Activated T-helper 2 cell treated with anti-CD3 and anti-CD28 coated beads, Interferon-gamma antibody, Interleukin-2, Interleukin-4, amounts not matched to agents 10 μg/mL and 5 μg/mL and 100 μg/mL, durations not matched to agents 14 hours and 24 hours and 36 hours (primary cell): Measurements from ENCODE around the gene CTIF. TPM values are rescaled to one million over a fixed set of nuclear protein-coding genes. Genes with fewer than 3 reads are reported as not detected.

Experiments
- DNase-seq: peaks from one replicate; pipeline ENCODE4 v3.0.0; 2021; ENCODE audit warnings: low spot score
- H3K27ac Mint-ChIP-seq: one replicate; pipeline ENCODE4 v1.8.0; 2021; ENCODE audit warnings: mixed read lengths
- H3K27me3 Mint-ChIP-seq: one replicate; pipeline ENCODE4 v1.8.0; 2021; ENCODE audit warnings: low read depth, mixed read lengths
- H3K36me3 Mint-ChIP-seq: one replicate; pipeline ENCODE4 v1.8.0; 2021; ENCODE audit warnings: low read depth, mixed read lengths
- H3K4me1 Mint-ChIP-seq: one replicate; pipeline ENCODE4 v1.8.0; 2021; ENCODE audit warnings: low read depth, mixed read lengths
- H3K4me3 Mint-ChIP-seq: one replicate; pipeline ENCODE4 v1.8.0; 2021; ENCODE audit warnings: low read depth, mild to moderate bottlenecking, moderate library complexity, mixed read lengths
- H3K9me3 Mint-ChIP-seq: one replicate; pipeline ENCODE4 v1.8.0; 2021; ENCODE audit warnings: mixed read lengths
- intact Hi-C: fragments of 100-400 bp; cut with micrococcal nuclease; formaldehyde crosslinking; loops from one replicate; pipeline ENCODE4 v1.15.1; 2023
- total RNA-seq: library from RNA; stranded (reverse); gene quantifications from 2 replicates; pipeline ENCODE4 v1.2.3, GENCODE V29; 2022

Gene CTIF
- total RNA-seq, 1 donor from 2014 or later = 7.0 TPM

DNA sequence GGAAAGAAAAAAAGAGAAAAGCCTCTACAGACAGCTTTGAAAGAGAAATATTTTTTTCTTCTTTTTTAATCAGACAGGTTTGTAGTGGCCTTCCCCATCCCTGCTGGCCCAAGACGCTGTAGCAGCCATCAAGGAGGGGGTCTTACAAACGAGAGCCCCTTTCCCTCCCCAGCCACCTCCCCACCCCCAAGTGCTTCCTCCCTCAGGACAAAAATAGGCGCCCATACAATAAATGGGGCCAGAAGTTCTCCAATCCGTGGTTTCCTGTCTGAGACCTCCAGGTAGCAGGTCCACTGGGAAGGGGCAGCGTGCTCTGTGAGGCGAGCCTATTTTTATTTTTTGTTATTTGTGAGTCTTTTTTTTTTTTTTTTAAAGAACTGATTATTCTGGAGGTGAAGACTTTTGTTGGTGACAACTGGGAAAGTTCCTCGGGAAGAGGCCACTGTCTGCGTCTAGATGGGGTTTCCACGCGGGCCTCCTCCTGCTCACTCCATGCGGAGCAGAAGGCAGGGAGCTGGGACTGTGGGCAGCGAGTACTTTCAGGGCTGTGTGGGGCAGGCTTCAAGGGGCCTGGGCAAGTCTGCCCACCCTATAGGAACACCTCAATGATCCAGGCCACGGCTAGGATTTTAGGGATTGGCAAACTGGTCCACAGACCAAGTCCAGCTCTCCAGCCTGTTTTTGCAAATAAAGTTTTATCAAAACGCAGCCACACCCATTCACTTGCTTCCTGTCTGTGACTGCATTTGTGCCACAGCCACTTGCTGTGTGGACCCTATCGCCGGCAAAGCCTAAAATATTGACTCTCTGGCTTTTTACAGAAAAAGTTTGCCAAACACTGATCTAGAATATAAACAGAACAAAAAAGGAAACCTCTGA lies 139.6 kb downstream of the CTIF start:
- intact Hi-C loops = loop anchor here (5.0 to 10.0 kb wide), 5 partner anchors 99 to 739 kb away; partner anchors contain the start of gene SMAD7
- Mint-ChIP-seq H3K36me3 (no peaks in the 10 kb centered on the region), H3K4me3 (no peak overlapping the region), H3K9me3 (no peaks in the 10 kb centered on the region), H3K27me3 (no peaks in the 10 kb centered on the region), H3K4me1 (peaks cover 2% of the 10 kb centered on the region), H3K27ac (no peak overlapping the region)
- no peak for DNase-seq

DNA sequence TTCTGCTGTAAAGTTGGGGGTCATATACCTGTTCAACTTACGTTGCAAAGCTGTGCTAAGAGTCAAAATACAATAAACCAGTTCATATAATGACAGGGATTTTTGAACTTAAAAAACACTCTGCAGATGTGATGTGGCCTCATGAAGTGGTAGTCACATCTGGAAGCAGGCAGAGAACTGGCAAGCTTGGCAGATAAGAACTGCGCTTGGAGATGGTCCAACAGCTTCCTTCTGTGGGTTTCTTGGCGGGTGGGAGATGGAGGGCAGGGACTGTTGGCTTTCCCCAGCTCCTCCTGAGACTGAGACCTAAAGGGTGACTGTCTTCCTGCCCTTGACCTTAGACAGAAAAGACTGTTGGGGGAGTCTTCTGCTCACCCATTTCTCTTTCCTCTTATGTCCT lies 140.4 kb downstream of the CTIF start:
- H3K36me3 Mint-ChIP-seq = no peaks in the 10 kb centered on the region
- H3K9me3 Mint-ChIP-seq = no peaks in the 10 kb centered on the region
- intact Hi-C loops = loop anchor here (5.0 to 10.0 kb wide), 5 partner anchors 98 to 738 kb away; partner anchors contain the start of gene SMAD7
- H3K4me3 Mint-ChIP-seq = no peak overlapping the region
- DNase-seq = no peak
- peaks cover 2% of the 10 kb centered on the region for H3K4me1 Mint-ChIP-seq
- H3K27ac Mint-ChIP-seq = no peak overlapping the region
- no peaks in the 10 kb centered on the region for H3K27me3 Mint-ChIP-seq

DNA sequence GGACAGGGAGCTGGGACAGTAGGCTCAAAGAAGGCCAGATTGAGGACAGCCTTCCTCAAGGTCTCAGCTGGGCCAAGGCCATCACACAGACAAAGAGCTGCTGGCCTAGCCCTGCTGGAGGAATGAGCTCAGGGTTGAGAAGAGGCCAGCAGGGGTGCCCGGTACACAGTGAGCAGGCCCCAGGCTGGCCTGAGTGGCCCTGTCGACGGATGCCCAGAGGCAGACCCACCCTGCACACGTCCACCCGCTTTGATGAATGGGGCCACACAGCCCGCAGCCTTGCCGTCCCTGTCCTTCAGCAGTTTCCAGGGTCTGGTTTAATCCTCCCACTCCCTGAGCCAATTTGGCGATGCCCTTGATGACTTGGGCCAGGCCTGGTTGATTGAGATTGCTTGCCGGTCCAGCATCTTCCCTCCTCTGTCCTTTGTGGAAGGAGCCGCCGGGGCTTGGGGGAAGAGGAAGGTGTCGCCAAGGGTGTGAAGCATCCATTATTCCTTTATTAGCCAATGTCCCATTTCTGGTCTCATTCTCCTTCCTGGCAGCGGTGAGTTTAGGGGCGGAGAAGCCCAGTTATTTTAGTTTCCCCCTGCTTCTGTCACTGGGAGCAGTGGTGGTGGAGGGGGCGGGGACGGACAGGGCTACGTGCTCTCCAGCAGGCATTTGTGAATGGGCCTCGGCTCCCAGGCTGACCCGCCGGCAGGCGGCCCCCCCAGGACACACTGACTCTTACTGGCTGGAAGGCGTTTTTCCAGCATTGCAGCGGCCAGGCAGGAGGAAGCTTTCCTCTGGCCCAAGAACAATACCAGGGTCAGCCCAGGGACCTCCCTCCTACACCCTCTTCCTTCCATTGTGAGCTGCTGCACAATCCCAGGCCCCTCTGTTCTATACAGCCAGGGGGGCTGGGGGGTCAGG lies 141.8 kb downstream of the CTIF start:
- H3K9me3 Mint-ChIP-seq = no peaks in the 10 kb centered on the region
- intact Hi-C loops = no loop called here
- no peak overlapping the region for H3K27ac Mint-ChIP-seq
- H3K4me3 Mint-ChIP-seq = no peak overlapping the region
- no peaks in the 10 kb centered on the region for H3K4me1 Mint-ChIP-seq
- H3K27me3 Mint-ChIP-seq = no peaks in the 10 kb centered on the region
- no peaks in the 10 kb centered on the region for H3K36me3 Mint-ChIP-seq
- DNase-seq = no peak

DNA sequence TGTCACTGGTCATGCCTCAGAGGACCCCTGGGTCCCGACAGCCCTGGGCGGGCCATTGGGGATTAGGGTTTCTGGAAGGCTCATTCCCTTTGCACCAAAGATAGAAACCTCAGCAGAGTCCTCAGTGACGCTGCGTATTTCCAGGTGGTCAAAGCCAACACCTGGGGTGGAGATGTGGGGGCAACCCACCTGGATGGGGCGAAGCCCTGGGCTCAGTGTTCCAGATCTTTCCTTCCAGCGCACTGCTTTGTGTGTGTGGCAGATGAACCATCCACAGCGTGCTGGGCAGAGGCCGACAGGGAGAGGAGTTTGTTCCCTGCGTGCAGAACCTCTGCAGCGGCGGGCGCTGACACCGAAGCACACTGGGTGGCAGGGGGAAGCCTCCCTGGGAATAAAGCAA lies 143.9 kb downstream of the CTIF start:
- intact Hi-C loops = no loop called here
- no peak for DNase-seq
- Mint-ChIP-seq H3K4me1 (no peaks in the 10 kb centered on the region), H3K36me3 (no peaks in the 10 kb centered on the region), H3K27ac (no peak overlapping the region), H3K4me3 (no peak overlapping the region), H3K9me3 (no peaks in the 10 kb centered on the region), H3K27me3 (no peaks in the 10 kb centered on the region)

DNA sequence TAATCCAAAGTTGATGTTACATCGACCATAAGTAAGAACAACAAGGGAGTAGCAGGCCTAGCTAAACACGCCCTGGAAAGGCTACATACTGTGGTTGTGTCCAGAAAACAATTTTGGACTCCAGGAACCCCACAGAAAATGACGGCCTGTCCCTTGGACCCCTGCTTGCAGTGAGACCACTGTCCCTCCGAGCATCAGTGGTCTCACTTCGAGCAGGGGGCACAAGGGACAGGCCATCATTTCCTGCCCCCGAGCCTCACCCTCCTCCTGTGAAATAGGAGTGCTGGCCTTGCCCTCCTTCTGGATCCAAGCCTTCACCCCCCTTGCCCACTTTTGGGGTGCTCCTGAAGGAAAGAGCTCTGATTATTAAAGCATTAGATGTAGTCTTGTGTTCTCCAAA lies 144.4 kb downstream of the CTIF start:
- Mint-ChIP-seq H3K27ac (no peak overlapping the region), H3K27me3 (no peaks in the 10 kb centered on the region), H3K36me3 (no peaks in the 10 kb centered on the region), H3K4me1 (no peaks in the 10 kb centered on the region), H3K4me3 (no peak overlapping the region), H3K9me3 (no peaks in the 10 kb centered on the region)
- no peak for DNase-seq
- intact Hi-C loops = no loop called here

DNA sequence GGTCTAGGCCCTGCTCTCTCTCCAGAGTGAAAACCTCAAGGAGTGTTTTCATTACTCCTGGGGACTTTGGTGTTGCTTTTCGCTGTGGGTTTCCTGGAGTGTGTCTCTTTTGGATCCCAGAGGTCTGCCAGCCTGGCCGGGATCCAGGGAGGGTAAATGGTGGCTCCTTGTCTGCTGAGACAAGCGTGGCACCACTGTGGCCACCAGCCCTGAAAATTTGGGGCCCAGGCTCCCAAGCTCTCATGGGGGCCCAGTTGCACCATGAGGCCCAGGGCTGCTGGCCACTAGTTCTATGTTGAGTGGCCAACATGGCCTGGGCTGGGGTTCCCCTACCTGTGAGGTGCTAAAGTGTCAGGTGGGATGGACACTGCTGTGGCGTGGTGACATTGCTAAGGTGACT lies 144.8 kb downstream of the CTIF start:
- DNase-seq = no peak
- no peak overlapping the region for H3K27ac Mint-ChIP-seq

DNA sequence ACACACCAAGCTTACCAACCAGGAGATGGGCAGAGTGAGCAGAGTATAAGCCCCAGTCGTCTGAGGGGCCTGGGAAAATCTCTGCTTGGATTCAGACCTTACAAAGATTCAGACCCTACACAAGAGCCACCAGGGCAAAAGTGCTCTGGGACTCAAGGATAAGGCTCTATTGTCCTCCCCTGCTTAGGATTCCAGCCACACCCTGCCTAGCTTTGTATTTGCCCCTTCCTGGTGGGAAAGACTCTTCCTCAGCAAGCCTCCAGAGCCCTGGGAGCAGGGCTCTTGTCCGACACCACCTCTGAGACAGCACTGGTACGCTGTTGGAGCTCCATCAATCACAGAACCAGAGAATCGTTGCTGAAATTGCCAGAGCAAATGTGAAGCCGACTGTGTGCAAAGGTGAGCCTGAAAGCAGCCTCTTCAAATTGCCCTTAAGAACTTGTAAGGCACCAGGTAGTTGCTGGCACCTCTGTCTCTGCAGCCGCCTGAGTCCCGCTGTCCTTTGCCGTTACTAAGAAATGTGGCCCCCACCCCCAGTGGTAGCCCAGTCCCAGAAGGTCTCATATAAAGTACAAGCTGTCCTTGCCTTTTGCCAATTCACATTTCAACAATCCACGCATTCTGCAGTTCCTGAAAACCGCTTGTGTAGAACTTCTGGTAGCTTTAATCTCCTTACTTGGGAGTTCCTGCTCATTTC lies 148.7 kb downstream of the CTIF start:
- Mint-ChIP-seq H3K27ac (no peak overlapping the region), H3K27me3 (no peaks in the 10 kb centered on the region), H3K4me1 (no peaks in the 10 kb centered on the region), H3K36me3 (no peaks in the 10 kb centered on the region), H3K9me3 (no peaks in the 10 kb centered on the region), H3K4me3 (no peak overlapping the region)
- intact Hi-C loops = no loop called here
- DNase-seq = no peak

More for the DNA sequence above, 144.8 kb downstream of the CTIF start:
- intact Hi-C loops = no loop called here
- Mint-ChIP-seq H3K4me1 (no peaks in the 10 kb centered on the region), H3K4me3 (no peak overlapping the region), H3K9me3 (no peaks in the 10 kb centered on the region), H3K36me3 (no peaks in the 10 kb centered on the region), H3K27me3 (no peaks in the 10 kb centered on the region)

DNA sequence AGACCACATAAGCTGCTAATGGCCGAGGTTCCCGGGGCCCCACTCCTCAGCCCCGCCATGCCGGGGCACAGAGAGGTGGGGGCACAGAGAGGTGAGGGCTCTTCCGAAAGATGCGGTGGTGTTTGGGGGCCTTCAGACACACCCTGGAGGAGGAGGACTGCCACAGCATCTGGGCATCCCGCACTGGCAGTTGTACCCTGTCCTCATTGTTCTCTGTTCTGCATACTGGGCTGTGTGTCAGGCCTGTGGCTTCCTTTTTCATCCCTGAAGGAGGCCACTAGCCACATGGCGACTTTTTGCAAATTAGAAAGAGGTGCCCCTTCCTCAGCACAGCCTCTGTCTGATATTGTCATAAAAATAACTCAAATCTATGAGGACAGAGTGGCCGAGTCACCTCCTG lies 150.1 kb downstream of the CTIF start:
- H3K27me3 Mint-ChIP-seq = no peaks in the 10 kb centered on the region
- H3K27ac Mint-ChIP-seq = no peak overlapping the region
- no peaks in the 10 kb centered on the region for H3K4me1 Mint-ChIP-seq
- H3K36me3 Mint-ChIP-seq = no peaks in the 10 kb centered on the region
- no peaks in the 10 kb centered on the region for H3K9me3 Mint-ChIP-seq
- intact Hi-C loops = no loop called here
- no peak overlapping the region for H3K4me3 Mint-ChIP-seq
- DNase-seq = no peak

DNA sequence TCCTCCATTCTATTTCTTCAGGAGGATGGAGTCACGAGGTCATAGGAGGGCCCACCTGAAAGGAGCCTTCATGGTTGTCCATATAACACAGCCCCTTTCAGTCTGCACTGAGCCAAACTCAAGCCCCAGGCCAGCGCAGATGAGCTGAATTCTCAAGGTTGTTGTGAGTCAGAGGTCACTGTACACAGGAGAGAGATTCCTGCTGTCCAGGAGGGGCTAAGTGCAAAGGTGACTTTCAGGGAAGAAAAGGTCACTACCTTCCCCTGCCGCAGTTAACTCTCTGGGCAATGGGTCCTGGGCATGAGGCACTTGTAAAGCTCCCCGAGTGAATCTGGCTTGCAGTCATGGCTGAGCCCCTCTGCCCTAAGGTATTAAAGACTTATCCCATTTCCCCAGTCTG lies 150.7 kb downstream of the CTIF start:
- DNase-seq = no peak
- no peak overlapping the region for H3K27ac Mint-ChIP-seq
- H3K9me3 Mint-ChIP-seq = no peaks in the 10 kb centered on the region
- no peak overlapping the region for H3K4me3 Mint-ChIP-seq
- no peaks in the 10 kb centered on the region for H3K4me1 Mint-ChIP-seq
- intact Hi-C loops = no loop called here
- no peaks in the 10 kb centered on the region for H3K36me3 Mint-ChIP-seq
- no peaks in the 10 kb centered on the region for H3K27me3 Mint-ChIP-seq

DNA sequence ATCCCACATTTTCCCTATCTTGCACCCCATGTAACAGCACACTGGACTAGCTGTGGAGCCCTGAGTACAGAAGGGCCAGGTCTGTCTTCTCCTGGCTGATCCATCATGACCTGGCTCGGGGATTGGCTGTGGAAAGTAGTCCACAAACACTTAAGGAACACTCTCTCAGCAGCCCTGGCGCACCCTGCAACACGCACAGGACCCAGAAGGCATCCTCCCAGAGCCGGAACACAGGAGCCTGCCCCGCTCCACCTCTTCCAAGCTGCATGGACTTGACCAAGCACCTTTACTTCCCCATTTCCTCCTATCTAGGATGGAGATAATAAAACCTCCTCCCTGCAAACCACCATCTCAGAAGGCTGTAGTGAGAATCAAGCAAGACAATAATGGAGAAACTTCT lies 151.7 kb downstream of the CTIF start:
- H3K9me3 Mint-ChIP-seq = no peaks in the 10 kb centered on the region
- intact Hi-C loops = no loop called here
- no peaks in the 10 kb centered on the region for H3K36me3 Mint-ChIP-seq
- no peak for DNase-seq
- H3K27me3 Mint-ChIP-seq = peaks cover 2% of the 10 kb centered on the region
- no peaks in the 10 kb centered on the region for H3K4me1 Mint-ChIP-seq
- H3K27ac Mint-ChIP-seq = no peak overlapping the region
- no peak overlapping the region for H3K4me3 Mint-ChIP-seq

DNA sequence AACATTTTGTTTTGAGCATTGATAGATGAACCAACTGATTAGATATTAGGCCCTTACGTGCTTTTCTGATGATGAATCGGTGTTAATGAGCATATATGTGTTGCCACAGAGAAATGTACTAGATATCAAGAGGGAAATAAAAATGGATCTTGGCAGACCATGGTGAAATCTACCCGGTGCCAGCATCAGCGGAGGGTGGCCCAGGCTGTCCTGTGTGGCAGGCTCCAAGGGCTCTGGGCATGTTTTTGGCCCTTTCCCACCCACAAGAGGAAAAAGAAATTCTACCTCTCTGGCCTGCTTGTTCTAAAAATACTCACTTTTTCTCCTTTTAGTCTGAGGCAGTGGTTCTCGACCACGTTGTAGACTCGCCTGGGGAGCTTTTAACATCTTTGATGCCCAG lies 154.2 kb downstream of the CTIF start:
- H3K27ac Mint-ChIP-seq = no peak overlapping the region
- H3K4me3 Mint-ChIP-seq = no peak overlapping the region
- intact Hi-C loops = no loop called here
- DNase-seq = no peak
- H3K4me1 Mint-ChIP-seq = no peaks in the 10 kb centered on the region
- H3K9me3 Mint-ChIP-seq = no peaks in the 10 kb centered on the region
- peaks cover 2% of the 10 kb centered on the region for H3K27me3 Mint-ChIP-seq
- H3K36me3 Mint-ChIP-seq = no peaks in the 10 kb centered on the region

DNA sequence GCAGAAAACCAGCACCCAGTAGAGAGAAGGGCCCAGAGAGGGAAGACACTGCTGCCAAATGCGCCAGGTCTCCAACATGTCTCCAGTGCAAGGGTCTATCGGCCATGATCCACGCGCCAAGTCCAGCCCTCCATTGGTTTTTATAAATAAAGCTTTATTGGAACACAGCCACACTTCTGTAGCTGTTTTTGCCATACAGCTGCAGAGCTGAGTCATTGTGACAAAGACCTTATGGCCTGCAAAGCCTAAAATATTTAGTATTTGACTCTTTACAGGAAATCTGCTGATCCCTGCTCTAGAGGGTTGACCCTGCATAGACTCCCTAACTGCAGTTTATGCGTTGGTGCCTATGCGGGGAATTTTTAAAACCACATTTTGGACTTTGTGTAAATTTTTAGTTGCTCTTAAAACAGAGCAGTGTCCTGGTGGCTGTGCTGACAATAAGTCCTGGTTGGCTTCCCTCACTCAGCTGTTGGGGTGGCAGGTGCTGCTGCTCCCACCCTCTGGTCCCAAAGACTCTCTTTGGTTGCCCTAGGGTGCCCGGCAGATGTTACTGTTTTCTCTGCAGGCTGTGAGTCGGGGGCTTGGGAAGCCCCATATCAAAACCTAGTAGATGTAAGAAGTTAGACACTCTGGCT lies 154.9 kb downstream of the CTIF start:
- Mint-ChIP-seq H3K27ac (no peak overlapping the region), H3K4me1 (peaks cover 2% of the 10 kb centered on the region), H3K27me3 (peaks cover 2% of the 10 kb centered on the region), H3K36me3 (no peaks in the 10 kb centered on the region), H3K4me3 (no peak overlapping the region), H3K9me3 (no peaks in the 10 kb centered on the region)
- DNase-seq = no peak
- intact Hi-C loops = no loop called here
